ENCODE data around the gene RDH5. TPM values are rescaled to one million over a fixed set of nuclear protein-coding genes. Genes with fewer than 3 reads are reported as not detected.

Gene RDH5
- total RNA-seq, 1 experiment from 2014 or later, result 6.2 TPM

GRCh38 chr12:55748230-55748993, 28.2 kb downstream of the RDH5 start (continued):
- TF ChIP-seq REST (IDR thresholded peaks at IDR 0.05; ENCODE audit: low read depth) (no peak), CTCF (IDR thresholded peaks at IDR 0.05 in 2 of 3, conservative IDR thresholded peaks at IDR 0.05 in 1 of 3; ENCODE audit: borderline replicate concordance in 1 of 3, insufficient read depth in 1 of 3, low read depth in 2 of 3, low read length in 2 of 3) (no peak)

- CTCF ChIA-PET, result no interaction called here
- no peak for TF ChIP-seq EZH2 (IDR thresholded peaks at IDR 0.05)
- TF ChIP-seq CTCF (IDR thresholded peaks at IDR 0.05 in 2 of 3, conservative IDR thresholded peaks at IDR 0.05 in 1 of 3; ENCODE audit: borderline replicate concordance in 1 of 3, insufficient read depth in 1 of 3, low read depth in 2 of 3, low read length in 2 of 3), result no peak
- no peak for TF ChIP-seq FOSL1 (IDR thresholded peaks at IDR 0.05; ENCODE audit: low read depth)
- no peak for TF ChIP-seq CBX3 (IDR thresholded peaks at IDR 0.05; ENCODE audit: low read depth)
- TF ChIP-seq SRF (IDR thresholded peaks at IDR 0.05; ENCODE audit: low read depth), result no peak
- TF ChIP-seq ZFX (IDR thresholded peaks at IDR 0.05), result no peak
- no peak for TF ChIP-seq ZBTB33 (IDR thresholded peaks at IDR 0.05; ENCODE audit: extremely low read depth, insufficient replicate concordance, low read length)
- TF ChIP-seq CEBPB (IDR thresholded peaks at IDR 0.05; ENCODE audit: low read depth), result no peak
- TF ChIP-seq EGR1 (IDR thresholded peaks at IDR 0.05; ENCODE audit: low read depth), result no peak
- no peak for TF ChIP-seq POLR2AphosphoS5 (IDR thresholded peaks at IDR 0.05; ENCODE audit: low read depth, low read length)
- POLR2A ChIA-PET, result no interaction called here
Measured at GRCh38 chr12:55755246-55755645, 35.1 kb downstream of the RDH5 start.

More at GRCh38 chr12:55755246-55755645, 35.1 kb downstream of the RDH5 start:
- Histone ChIP-seq H3K4me2 (ENCODE audit: low read length) (no peak overlapping the region), H3K9me2 (ENCODE audit: insufficient read depth) (no peaks in the 10 kb centered on the region), H3K36me3 (ENCODE audit: control insufficient read depth in 1 of 2, insufficient read depth in 2 of 2, low read length in 2 of 2) (peaks cover 41 to 48% of the 10 kb centered on the region in 2 experiments), H3K9me3 (ENCODE audit: control insufficient read depth in 1 of 2, insufficient read depth in 1 of 2, low read depth in 1 of 2, low read length in 2 of 2) (no peaks in the 10 kb centered on the region), H3K27ac (ENCODE audit: low read depth, low read length) (no peak overlapping the region), H3K4me3 (replicated peaks in 1 of 2; ENCODE audit: low read depth in 1 of 2, low read length in 2 of 2) (no peak overlapping the region), H3K27me3 (ENCODE audit: insufficient read depth, low read length) (no peaks in the 10 kb centered on the region), H3K79me2 (ENCODE audit: insufficient read depth, low read length) (no peaks in the 10 kb centered on the region; the same call in 1 of the 2 replicates), H3K9ac (ENCODE audit: low read length) (no peak overlapping the region), H2AFZ (ENCODE audit: low read depth, low read length, poor library complexity, severe bottlenecking) (no peak overlapping the region), H3K4me1 (ENCODE audit: control insufficient read depth in 1 of 2, insufficient read depth in 2 of 2, low read length in 2 of 2) (no peaks in the 10 kb centered on the region), H4K20me1 (ENCODE audit: insufficient read depth) (no peaks in the 10 kb centered on the region)
- no TSS peak for BruUV-seq (replicated peaks)
- no peak for ATAC-seq
- intact Hi-C loops (cut with micrococcal nuclease), result no loop called here
- DNase-seq (ENCODE audit: low read depth, low spot score), result no peak
- RAD21 ChIA-PET (ENCODE audit: low non-redundant PET in 1 of 2, low total read pairs in 2 of 2, uncharacterized antibody in 2 of 2, unreplicated experiment in 2 of 2), result no interaction called here
